MCF 10A (cell line): ENCODE results near the gene C6orf118. TPM values are rescaled to one million over a fixed set of nuclear protein-coding genes. Genes with fewer than 3 reads are reported as not detected.
A peak's percentile ranks its signal among the peaks of the same experiment; 100 is the strongest.

Experiments used
- BruUV-seq: library from RNA; stranded (reverse); fragments of 400-500 nt; replicated peaks from 2 replicates; lab custom pipeline; 2021; lab: Mats Ljungman, UMichigan
- CTCF ChIA-PET: fragments of 300-600 bp; sonication (Branson Sonifier 250); formaldehyde crosslinking; extraction: SDS; loops from one replicate; lab custom pipeline; 2021; ENCODE audit warnings: antibody characterized with exemption, inconsistent platforms; lab: Yijun Ruan, JAX
- POLR2A ChIA-PET: fragments of 300-600, 350-650 bp; sonication (Branson Sonifier 250); formaldehyde crosslinking; extraction: SDS; loops from one replicate; lab custom pipeline; 2020; ENCODE audit warnings: antibody characterized with exemption, inconsistent platforms; lab: Yijun Ruan, JAX
- DNase-seq: peaks from one replicate; pipeline ENCODE4 v3.0.0-alpha.2; 2018; ENCODE audit not compliant: unreplicated experiment
- H3K27ac Mint-ChIP-seq: one replicate; pipeline ENCODE4 v1.8.0; 2022; ENCODE audit warnings: mild to moderate bottlenecking, low read depth, mixed read lengths; ENCODE audit not compliant: unreplicated experiment
- H3K27me3 Mint-ChIP-seq: one replicate; pipeline ENCODE4 v1.8.0; 2022; ENCODE audit warnings: mixed read lengths; ENCODE audit not compliant: insufficient read depth, unreplicated experiment
- H3K36me3 Mint-ChIP-seq: one replicate; pipeline ENCODE4 v1.8.0; 2022; ENCODE audit warnings: mild to moderate bottlenecking, moderate library complexity, mixed read lengths; ENCODE audit not compliant: insufficient read depth, unreplicated experiment
- H3K4me1 Mint-ChIP-seq: one replicate; pipeline ENCODE4 v1.8.0; 2022; ENCODE audit warnings: mixed read lengths; ENCODE audit not compliant: insufficient read depth, unreplicated experiment
- H3K4me3 Mint-ChIP-seq: one replicate; pipeline ENCODE4 v1.8.0; 2022; ENCODE audit warnings: mild to moderate bottlenecking, moderate library complexity, mixed read lengths; ENCODE audit not compliant: unreplicated experiment
- H3K9me3 Mint-ChIP-seq: one replicate; pipeline ENCODE4 v1.8.0; 2022; ENCODE audit warnings: mixed read lengths; ENCODE audit not compliant: unreplicated experiment
- intact Hi-C: fragments of 100-400 bp; cut with micrococcal nuclease; formaldehyde crosslinking; loops from 2 replicates; pipeline ENCODE4 v1.14.1; 2022
- total RNA-seq: library from RNA; stranded (reverse); gene quantifications from 2 replicates; pipeline ENCODE4 v1.2.3, GENCODE V29; 2022
- TF ChIP-seq, protein P1 (sequence below): fragments of 200-600 bp; IDR thresholded peaks from one replicate; pipeline ENCODE4 v1.8.0; 2022; ENCODE audit warnings: antibody characterized with exemption, mild to moderate bottlenecking; ENCODE audit not compliant: unreplicated experiment

Gene C6orf118
- total RNA-seq, 1 experiment from 2014 or later = not detected

DNA sequence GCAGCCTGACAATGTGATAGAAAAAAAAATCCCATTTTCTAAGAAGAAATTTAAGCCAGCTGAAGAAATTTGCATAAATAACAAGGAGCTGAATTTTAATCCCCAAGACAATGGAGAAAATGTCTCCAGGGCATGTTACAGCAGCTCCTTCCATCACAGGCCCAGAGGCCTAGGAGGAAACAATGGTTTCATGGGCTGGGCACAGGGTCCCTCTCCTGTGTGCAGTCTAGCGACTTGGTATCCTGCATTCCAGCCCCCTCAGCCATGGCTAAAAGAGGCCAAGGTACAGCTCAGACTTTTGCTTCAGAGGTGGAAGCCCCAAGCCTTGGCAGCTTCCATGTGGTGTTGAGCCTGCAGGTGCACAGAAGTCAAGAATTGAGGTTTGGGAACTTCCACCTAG, 73.1 kb downstream of the C6orf118 start:
- Mint-ChIP-seq H3K4me3 (no peak overlapping the region), H3K36me3 (peaks cover 7% of the 10 kb centered on the region), H3K9me3 (peaks cover 8% of the 10 kb centered on the region), H3K4me1 (no peaks in the 10 kb centered on the region), H3K27me3 (no peaks in the 10 kb centered on the region), H3K27ac (no peak overlapping the region)
- TF ChIP-seq, protein P1, sequence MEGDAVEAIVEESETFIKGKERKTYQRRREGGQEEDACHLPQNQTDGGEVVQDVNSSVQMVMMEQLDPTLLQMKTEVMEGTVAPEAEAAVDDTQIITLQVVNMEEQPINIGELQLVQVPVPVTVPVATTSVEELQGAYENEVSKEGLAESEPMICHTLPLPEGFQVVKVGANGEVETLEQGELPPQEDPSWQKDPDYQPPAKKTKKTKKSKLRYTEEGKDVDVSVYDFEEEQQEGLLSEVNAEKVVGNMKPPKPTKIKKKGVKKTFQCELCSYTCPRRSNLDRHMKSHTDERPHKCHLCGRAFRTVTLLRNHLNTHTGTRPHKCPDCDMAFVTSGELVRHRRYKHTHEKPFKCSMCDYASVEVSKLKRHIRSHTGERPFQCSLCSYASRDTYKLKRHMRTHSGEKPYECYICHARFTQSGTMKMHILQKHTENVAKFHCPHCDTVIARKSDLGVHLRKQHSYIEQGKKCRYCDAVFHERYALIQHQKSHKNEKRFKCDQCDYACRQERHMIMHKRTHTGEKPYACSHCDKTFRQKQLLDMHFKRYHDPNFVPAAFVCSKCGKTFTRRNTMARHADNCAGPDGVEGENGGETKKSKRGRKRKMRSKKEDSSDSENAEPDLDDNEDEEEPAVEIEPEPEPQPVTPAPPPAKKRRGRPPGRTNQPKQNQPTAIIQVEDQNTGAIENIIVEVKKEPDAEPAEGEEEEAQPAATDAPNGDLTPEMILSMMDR = no peak
- ChIA-PET POLR2A (interaction anchor here (1.4 kb wide), 1 partner anchor 9 kb away, joined by 3 read pairs; no protein-coding TSS in a partner anchor), CTCF (interaction anchor here (1.0 to 1.1 kb wide), 2 partner anchors 9 to 181 kb away, joined by 4 to 7 read pairs; no protein-coding TSS in a partner anchor)
- intact Hi-C loops = no loop called here
- no peak for DNase-seq
- no TSS peak for BruUV-seq

GRCh38 chr6:165232731-165233488, 76.5 kb downstream of the C6orf118 start:
- no peak for DNase-seq
- peaks cover 8% of the 10 kb centered on the region for H3K9me3 Mint-ChIP-seq
- TF ChIP-seq, protein P1 = no peak
- H3K36me3 Mint-ChIP-seq = no peaks in the 10 kb centered on the region
- no TSS peak for BruUV-seq
- POLR2A ChIA-PET = interaction anchor here (2.6 kb wide), 1 partner anchor 305 kb away, joined by 13 read pairs; no protein-coding TSS in a partner anchor
- CTCF ChIA-PET = interaction anchor here (0.6 to 4.8 kb wide), 16 partner anchors 10 to 1278 kb away, joined by 3 to 43 read pairs (median 4); no protein-coding TSS in a partner anchor
- H3K4me3 Mint-ChIP-seq = no peak overlapping the region
- H3K4me1 Mint-ChIP-seq = peaks cover 7% of the 10 kb centered on the region
- no peak overlapping the region for H3K27ac Mint-ChIP-seq
- no peaks in the 10 kb centered on the region for H3K27me3 Mint-ChIP-seq
- intact Hi-C loops = loop anchor here (5.0 kb wide), 1 partner anchor 1816 kb away; no protein-coding TSS in a partner anchor

GRCh38 chr6:165231581-165232561, 77.5 kb downstream of the C6orf118 start:
- ChIA-PET CTCF (interaction anchor here (0.5 to 4.8 kb wide), 42 partner anchors 11 to 1823 kb away, joined by 3 to 43 read pairs (median 4); no protein-coding TSS in a partner anchor), POLR2A (interaction anchor here (0.8 to 2.6 kb wide), 4 partner anchors 49 to 304 kb away, joined by 3 to 13 read pairs (median 6); no protein-coding TSS in a partner anchor)
- TF ChIP-seq, protein P1 = peak; percentile 83
- peak overlapping the region; percentile 20 for H3K27ac Mint-ChIP-seq
- BruUV-seq = no TSS peak
- H3K27me3 Mint-ChIP-seq = no peaks in the 10 kb centered on the region
- no peaks in the 10 kb centered on the region for H3K36me3 Mint-ChIP-seq
- peaks cover 18% of the 10 kb centered on the region for H3K4me1 Mint-ChIP-seq
- intact Hi-C loops = loop anchor here (1.0 to 5.0 kb wide), 3 partner anchors 177 to 1815 kb away; no protein-coding TSS in a partner anchor
- peak; percentile 69 for DNase-seq
- H3K4me3 Mint-ChIP-seq = no peak overlapping the region
- peaks cover 8% of the 10 kb centered on the region for H3K9me3 Mint-ChIP-seq
